ENCODE results near the gene LDLRAD4.

LDLRAD4 gene

DNA sequence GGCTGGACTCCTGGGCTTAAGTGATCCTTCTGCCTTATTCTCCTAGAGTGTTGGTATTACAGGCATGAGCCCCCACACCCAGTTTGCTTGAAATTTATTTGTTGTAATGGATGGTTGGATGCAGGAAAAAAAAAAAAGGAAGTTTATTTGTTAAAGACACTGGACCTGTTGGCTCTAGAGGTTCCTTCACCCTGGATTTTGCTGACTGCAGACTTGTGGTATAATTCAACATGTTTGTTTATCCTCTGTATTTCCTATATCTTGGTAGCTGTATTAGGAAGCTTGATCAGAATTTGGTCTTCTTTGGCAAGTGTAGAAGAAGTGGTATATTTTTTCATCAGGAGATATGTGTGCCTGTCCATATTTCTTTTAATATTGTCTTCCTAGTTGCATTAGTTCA lies 138.7 kb downstream of the LDLRAD4 start:
- DNase-seq, result no peak

DNA sequence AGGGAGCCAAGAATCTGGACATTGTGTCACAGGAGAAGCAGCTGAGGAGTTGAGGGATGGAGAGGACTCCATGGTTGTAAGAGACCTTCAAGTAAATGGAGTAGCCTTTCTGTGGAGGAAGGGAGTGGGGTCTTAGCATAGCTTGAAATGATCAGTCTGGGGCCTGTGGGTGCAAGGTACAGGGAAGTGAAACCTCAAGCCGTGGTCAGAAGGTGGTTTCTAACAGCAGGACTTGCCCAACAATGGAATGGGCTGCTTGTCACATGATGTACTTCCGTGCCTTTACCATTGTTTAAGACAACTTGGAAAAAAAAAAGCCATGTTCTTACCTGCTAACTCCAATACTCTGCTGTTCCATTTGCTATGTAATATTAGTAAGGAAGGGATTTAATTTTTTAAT lies 140.7 kb downstream of the LDLRAD4 start:
- DNase-seq, result no peak

DNA sequence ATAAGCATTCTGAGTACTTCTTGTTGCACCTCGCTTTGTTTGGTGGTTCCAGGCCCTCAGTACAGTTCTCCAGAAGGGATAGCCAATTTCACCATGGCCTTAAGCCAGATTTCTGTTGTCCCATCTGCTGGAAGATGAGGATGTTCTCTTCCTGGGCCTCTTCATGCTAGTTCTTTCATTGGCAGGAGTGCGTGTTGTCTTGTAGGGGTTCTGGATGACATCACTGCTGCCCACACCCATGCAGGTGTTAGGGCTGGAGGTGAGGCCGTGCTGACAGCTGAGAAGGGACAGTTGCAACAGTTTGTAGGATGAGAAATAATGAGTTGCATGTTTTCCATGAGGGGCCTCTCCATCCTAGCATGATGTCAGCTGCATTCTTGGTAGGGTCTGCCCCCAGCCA lies 142.9 kb downstream of the LDLRAD4 start:
- DNase-seq, result no peak

DNA sequence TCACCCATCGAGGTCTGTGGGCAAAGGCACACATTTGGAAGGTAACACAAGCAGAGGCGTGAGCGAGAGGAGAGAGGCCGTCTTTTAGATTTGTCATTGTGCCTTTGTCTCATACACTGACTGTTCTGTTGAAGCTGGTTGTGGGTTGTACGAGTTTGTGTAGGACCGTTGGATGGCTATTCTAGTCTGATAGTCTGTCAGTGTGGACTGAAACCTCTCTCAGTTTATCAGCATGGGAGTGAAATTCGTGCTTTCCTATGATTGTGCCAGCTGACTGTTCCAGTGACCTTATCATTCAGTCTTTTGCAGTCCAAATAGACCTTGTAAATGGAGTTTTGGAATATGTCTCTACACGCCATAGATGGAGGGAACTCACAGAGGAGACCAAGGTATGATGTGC lies 143.5 kb downstream of the LDLRAD4 start:
- no peak for DNase-seq

DNA sequence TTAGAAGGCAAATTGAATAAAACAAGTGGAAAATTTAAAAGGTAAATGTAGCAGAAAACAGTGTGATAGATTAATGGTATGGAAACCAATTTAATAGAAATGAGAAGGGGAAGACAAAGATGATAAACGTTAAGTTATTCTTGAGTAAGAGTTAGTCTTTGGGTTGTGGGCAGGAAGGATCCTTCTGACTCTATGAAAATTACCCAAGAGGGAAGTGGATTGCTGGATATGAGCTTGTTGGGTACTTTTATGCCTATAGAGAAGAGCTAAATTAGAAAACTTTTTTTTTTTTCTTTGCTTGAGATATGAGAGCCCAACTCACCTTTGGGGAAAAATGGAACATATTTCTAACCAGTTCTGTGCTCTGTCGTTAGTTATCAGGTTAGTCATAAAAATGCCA lies 144.0 kb downstream of the LDLRAD4 start:
- no peak for DNase-seq

DNA sequence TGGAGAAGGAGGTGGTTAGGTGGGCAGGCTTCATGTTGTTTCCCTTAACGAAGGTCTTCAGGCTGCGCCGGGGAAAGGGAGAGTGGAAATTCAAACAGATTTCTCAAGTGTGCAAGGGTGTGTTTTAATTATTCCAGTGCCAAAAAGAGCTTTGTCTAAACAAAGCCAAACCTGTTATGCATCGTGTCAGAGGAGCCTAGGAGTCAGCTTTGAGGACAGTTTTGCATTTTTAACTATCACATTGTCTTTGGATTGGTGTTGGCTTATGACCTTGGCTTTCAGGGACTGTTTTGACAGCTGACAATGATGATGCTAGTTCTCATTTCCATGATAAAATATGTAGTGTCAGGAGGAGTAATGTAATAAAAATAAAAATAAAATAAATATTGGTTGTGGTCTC lies 144.8 kb downstream of the LDLRAD4 start:
- DNase-seq, result no peak

DNA sequence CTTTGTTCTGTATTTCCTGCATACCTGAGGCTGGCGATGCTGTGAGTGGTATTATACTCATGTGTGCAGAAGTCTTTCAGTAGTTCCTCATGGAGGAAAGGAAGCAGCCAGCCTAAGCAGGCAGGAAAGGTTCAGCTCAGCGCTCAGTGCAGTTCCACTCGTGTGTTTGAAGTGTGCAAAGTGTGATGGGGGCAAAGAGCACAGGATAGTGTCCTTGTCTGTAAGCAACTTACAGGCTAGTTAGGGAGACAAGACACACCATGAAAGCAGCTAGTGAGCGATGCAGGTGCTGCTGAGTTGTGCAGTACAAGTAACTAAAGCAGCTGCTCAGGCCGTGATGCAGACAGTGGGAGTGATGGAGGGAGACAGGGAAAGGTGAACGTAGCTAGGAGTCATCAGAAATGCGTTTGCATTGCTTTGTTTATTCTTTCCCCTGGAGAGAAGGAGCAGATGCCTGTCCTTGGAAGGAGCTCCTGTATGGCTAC lies 146.2 kb downstream of the LDLRAD4 start:
- peak; percentile 11 for DNase-seq

DNA sequence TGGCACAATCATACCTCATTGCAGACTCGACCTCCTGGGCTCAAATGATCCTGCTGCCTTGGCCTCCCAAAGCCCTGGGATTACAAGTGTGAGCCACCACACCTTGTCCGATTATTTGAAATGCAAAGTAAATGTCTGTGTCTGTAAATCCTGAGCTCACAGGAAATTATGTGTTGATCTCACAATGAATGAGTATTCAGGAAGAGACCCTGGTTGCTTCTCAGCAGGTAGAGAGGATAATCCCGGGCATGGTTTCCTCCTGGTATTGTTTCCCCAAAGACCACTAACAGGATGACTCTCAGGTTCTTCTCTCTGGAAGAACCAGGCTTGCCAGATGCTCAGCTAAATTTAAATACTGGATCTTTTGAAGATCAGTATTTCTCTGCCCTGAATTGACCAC lies 147.6 kb downstream of the LDLRAD4 start:
- DNase-seq, result no peak

DNA sequence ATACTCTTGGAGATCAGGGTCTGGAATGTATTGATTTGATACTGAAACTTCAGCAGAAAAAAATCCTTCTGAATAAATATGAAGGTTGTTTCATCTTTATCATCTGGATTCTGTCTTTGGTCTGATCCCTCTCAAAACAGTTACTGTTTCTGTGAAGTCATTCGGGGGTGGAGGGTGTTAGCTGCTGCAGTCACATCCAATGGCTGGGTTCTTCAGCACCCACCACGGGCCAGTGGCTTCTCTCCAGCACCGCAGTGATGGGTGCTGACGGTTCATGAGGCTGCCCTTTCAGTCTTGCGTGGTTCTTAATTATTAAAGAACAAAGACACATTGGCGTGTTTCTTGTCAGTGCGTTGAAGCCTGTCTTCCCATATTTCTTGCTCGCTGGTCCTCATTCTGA lies 148.0 kb downstream of the LDLRAD4 start:
- DNase-seq, result no peak

DNA sequence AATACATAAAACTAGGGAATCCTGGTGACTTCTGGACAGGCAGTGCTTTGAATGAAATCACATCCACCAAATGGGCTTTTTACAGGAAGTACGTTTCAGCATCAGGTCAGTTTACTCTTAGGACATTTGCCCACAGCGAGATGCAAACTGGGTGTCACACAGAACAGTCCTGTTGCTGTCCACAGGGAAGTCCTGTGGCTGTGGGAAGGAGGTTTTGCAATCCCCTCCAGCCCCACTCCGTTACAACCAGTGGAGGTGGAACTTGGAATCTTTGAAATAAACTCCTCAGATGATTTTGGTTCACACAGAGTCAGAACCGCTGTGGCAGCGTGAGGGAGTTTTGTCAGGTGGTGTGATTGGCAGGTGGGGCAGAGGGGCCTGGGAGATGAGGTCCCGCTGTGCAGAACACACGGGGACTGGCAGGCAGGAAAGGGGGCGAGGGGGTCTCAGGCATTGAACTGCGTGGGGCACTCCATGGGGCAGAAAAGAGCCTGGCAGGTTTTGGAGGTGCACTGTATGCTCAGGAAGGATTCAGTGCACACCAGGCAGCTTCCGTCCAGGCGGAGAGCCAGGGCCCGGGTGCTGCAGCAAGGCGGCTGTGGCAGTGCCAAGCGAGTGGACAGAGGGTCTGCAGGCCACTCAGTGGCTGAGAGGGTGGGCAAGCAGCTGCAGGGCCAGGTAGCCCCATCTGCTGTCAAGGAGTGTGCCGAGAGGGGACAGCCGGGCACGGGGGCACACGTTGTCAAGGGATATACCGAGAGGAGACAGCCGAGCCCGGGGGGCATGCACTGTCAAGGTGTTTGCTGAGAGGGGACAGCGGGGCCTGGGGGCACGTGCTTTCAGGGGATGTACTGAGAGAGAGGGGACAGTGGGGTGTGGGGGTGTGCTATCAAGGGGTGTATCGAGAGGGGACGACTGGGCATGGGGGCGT lies 148.7 kb downstream of the LDLRAD4 start:
- no peak for DNase-seq

DNA sequence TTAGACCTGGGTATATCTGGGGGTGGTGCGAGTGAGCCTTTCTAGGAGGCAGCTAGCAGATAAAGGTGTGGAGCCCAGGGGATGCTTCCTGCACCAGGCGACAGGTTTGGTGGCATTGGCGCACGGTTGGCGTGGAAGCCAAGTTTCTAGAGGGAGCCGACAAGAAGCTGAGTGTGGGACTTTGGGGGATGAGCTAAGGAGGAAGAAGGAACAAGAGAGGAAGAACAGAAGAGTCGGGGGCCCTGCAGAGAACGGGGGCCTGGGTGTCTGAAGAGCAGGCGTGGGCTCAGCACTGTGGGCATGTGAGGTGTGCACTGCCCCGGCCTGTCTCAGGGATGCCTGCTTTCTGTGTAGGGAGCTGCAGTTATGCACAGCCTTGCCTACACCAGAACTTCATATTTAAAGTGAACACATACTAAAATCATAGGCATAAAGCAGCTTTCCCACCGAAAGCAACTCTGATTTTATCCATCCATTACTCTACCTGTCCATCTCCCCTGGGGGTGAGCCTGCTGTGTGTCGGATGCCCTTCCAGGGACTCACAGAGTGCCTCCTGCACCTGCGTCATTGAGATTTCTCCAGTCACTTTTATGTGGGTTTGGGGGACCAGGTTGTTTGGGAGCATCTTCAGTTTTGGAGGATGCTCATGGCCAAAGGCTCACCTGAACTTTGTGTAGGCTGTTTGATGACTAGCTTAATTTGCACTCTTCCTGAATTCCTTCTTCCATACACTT lies 149.7 kb downstream of the LDLRAD4 start:
- no peak for DNase-seq

DNA sequence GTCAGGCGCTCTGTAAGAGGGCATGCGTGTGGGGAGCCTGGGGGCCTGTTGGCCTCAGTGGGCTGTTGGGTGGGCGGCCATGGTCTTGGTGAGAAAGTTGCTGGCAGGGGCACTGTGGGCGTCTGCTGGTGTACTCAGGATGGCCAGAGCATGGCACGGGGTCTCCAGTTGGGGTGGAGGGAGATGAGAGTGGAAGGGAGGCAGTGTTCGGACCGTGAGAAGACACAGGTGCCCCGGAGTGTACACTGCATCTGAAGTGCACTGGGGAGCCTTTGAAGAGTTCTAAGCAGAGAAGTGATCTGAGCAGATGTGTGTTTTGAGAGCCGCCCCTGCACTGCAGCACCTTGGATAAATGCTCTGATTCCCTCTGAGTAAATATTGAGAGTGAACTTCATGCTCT lies 150.8 kb downstream of the LDLRAD4 start:
- no peak for DNase-seq

DNA sequence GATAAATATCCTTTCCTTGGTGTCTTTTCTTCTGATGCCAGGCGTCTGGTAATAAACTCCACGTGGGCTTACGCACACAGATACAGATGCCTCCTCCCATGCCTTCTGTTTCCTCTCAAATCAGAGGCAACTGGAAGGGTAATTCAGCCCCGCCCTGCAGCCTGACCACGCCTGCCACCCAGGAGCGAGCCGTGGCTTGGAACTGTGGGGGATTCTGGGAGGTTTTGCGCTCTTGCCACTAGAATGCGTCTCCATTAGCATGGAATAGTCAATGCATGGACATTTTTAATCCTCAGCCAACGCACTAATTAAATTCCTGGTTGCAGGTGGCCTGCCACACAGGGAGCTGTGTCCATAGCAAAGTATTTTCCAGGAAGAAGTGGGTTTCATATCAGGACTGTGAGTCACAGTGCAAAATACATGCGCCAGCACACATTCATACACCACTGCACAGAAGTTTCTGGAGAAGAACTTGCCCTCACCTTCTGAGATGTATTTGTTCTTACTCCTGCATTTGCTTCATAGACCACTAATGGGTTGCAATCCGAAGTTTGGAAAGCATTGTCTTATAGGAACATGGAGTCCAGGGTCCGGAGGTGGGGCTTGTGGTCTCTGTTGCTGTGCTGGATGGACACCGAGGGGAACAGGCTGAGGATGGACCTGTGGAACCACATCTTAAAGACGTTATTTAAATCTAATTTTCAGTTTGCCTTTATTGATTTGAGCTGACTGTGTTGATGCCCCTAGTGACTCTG lies 151.4 kb downstream of the LDLRAD4 start:
- no peak for DNase-seq

DNA sequence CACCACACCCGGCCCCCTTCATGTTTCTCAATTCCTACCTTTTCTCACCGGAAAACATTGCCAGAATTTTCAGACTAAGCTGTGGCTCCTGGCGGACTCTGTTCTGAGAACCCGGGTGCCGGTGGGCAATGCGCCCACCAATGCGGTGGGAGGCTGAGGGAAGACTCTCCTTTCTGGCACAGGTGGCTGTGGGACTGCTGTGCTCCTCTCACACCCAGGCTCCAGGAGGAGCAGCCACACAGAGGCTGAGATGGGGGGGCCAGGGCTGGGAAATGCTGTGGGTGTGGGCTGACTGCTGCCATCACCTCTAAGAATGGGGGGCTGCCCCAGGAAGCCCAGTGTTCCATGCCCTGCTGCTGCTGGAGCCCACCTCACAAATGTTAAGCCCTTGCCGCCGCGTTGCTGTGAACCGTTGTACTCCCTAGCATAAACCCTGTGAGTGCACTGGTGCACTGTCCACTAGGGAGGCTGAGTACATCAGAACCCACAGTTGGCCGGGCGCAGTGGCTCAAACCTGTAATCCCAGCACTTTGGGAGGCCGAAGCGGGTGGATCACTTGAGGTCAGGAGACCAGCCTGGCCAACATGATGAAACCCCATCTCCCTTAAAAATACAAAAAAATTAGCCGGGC lies 152.6 kb downstream of the LDLRAD4 start:
- DNase-seq, result no peak

DNA sequence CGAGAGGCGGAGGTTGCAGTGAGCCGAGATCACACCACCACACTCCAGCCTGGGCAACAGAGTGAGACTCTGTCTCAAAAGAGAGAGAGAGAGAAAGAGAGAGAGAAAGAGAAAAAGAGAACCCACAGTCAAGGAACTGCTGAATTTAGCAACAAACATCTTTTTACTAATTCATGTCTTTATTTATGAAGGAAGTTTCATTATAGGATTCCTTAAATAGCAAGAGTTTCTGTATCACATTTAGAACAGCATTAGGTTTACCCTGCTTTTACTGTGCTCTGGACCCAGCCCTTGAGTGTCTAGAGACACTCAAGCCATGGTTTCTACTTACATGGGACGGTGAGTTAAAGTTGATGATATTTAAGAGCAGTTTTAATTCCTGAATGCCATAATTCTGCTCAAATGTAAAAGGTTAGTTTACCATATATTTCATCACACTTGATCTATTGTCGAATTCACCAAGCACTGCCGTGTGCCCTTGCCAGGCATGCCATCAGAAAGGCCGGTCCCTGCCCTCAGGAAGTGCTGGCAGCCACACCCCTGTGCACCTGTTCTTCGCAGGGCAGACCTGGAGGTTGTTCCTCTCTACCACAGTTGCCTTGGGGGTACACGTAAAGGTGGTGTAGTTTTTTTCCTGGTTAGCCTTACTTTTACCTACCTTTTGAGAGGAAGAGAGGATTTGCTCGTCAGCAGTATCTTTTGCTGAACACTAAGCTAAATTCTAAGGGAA lies 153.3 kb downstream of the LDLRAD4 start:
- DNase-seq, result no peak

DNA sequence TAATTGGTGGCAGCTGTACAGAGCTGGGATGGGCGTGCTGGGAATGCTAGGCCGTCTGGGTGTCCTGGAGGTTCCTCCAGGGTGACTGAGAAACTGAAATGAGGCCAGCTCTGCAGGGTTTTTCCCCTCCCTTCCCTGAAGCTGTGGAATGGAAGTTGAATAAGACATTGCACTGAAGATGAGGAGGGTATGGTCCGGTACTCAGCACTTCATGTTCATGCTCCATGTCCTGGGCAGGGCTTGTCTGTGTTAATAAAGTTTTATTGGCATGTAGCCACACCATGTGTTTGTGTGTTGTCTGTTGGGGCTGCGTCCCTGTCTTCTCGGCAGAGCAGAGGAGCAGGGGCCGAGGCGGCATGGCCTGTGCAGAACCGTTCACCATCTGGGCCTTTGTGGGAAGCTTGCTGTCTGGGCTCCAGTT lies 154.0 kb downstream of the LDLRAD4 start:
- no peak for DNase-seq

DNA sequence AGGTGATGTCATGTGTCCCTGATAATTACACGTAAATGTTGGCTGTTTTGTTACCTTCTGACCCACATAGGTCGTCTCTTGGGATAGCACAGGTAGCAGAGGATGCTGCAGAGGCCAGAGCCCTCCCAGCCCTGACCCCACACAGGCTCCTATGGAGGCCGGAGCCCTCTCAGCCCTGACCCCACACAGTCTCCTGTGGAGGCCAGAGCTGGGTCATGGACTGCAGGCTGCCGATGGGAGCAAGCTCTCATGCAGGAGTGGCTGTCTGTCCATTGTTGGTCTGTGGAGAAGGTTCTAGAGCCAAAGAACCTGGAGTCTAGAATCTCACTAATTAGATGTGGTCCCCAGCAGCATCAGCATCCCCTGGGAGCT lies 155.5 kb downstream of the LDLRAD4 start:
- no peak for DNase-seq

DNA sequence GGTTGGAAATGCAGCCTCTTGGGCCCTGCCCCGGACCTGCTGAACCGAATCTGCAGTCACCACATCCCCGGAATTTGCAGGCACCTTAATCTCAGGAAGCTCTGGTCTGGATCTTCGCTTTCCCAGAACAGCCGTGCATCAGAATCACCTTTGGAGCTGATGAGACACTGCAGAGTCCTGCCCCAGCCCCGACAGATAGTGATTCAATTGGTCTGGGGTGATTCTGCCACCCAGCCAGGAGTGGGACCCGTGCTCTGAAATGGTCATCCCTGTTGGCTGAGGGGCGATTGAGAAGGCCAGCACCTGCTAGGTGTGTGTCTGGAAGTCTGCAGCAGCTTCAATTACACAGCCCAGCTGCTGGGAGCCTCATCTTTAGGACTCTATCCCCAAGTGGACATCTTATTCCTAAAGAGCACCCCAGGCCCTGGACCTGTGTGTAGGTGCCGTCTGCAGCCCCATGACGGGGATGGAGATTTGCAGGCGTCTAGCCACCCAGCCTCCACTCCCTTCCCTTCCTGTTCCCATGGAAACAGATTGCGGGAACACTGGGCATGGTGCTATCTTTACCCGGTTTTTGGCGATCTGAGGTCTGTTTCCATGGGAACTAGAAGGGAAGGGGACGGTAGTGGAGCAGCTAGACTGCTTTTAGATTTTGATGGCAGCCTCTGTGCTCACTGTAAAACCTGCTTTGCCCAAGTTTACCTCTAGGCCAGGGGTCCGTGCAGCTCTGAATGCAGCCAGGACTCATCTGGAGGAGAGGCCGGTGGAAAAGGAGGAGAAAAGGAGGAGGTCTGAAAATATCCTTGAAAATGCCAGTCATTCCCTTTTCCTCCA lies 156.1 kb downstream of the LDLRAD4 start:
- no peak for DNase-seq

DNA sequence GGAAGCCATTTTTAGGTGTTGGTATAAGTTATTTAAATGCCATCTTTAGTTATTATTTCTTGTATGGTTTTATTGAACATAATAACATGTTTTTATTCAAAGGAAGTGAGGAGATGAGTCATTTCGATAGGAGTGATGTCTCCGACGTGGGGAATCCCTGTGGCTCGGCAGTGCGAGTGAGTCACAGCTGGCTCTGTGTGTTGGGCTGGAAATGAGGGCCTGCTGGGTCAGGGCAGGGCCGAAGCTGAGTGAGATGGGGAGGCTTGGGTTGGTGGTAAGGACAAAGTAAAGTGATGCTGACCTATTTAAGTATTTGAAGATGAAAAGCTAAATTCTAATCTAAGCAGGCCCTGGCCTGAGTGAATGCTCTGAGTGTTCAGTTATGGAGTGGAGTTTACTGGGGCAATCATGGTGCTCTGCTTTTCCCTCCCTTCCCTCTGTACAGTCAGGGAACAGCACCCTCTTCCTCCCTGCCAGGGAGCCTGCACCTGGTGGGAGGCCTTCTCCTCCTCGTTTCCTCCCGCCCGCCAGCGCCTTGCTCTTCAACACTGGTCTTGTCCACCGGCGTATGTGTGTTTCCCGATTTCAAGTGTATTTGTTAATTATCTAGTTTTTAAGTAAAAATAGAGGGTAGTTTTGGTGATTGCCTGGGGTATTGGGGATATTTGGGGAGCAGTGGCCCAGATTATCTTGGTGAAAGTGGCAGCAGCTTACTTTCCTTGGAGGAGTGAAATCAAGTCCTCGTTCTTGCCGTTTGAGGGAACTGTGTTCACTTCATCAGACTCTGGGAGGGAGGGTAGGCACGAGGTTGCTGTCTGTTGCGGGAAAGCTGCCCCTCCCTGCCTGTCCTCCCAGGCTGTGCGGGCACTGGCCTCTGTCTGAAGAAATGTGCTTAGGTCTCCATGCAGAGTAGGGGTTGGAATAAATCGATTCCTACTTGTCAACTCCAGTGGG lies 157.0 kb downstream of the LDLRAD4 start:
- DNase-seq, result no peak

DNA sequence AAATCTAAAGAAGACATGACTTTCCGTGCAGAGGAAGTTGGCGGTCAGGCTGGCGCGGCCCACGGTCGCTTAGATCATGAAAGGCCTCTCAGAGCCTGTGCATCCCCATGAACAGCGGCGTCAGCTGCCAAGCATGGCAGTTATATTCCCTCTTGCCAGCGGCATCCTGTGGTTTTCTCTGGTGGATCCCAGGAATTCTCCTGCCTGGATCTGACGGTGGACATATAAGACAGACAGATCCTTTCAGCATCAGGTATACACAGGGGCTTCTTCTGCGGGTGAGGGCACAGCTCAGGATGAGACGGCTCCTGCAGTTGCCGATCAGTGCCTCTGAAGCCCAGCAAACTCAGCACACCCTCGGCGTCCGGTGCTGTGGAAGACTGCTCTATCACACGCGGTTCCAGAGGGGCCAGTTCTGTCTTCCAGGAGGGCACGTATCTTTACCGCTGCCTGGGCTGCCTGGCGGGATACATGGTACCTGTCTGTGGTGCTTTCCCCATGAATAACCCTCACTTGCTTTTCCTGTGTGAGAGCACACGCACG lies 157.8 kb downstream of the LDLRAD4 start:
- no peak for DNase-seq

Measured in NCI-H2171 treated with DMSO at 0.1 percent for 48 hours (cell line).